A549 (cell line): ENCODE results near the gene B3GNT4.

Experiments used
- CTCF ChIP-seq: fragments of >200 bp; sonication (Bioruptor Twin); formaldehyde crosslinking; IDR thresholded peaks from 3 replicates; pipeline ENCODE4 v1.5.1; 2016
- HMGXB4 ChIP-seq: fragments of 250-450 bp; sonication (Bioruptor Pico); IDR thresholded peaks from 2 replicates; pipeline ENCODE4 v1.5.0; 2021; ENCODE audit warnings: mild to moderate bottlenecking, moderate library complexity, borderline replicate concordance
- POLR2A ChIP-seq: IDR thresholded peaks from 2 replicates; pipeline ENCODE4 v1.6.1; 2012; ENCODE audit warnings: mild to moderate bottlenecking, low read length

GRCh38 chr12:122158700-122159285, 44.7 kb upstream of the B3GNT4 start:
- TF ChIP-seq POLR2A = no peak
- no peak for TF ChIP-seq CTCF
- no peak for TF ChIP-seq HMGXB4
